MM.1S (cell line): ENCODE results near the gene KRTAP6-2.

ENCODE experiments used
- CTCF ChIP-seq: fragments of 300-600 bp; sonication (generic); IDR thresholded peaks from 2 replicates; pipeline ENCODE4 v1.5.1; 2016; ENCODE audit warnings: antibody characterized with exemption, low read length, mixed read lengths
- EZH2 ChIP-seq: fragments of 300-600 bp; sonication (generic); optimal IDR thresholded peaks from 2 replicates; pipeline ENCODE3; 2017; ENCODE audit warnings: low read depth, mild to moderate bottlenecking, antibody characterized with exemption, low read length, mixed read lengths
- EZH2phosphoT487 ChIP-seq: fragments of 300-600 bp; sonication (generic); IDR thresholded peaks from 2 replicates; pipeline ENCODE4 v1.6.1; 2018; ENCODE audit warnings: antibody characterized with exemption, low read length

DNA sequence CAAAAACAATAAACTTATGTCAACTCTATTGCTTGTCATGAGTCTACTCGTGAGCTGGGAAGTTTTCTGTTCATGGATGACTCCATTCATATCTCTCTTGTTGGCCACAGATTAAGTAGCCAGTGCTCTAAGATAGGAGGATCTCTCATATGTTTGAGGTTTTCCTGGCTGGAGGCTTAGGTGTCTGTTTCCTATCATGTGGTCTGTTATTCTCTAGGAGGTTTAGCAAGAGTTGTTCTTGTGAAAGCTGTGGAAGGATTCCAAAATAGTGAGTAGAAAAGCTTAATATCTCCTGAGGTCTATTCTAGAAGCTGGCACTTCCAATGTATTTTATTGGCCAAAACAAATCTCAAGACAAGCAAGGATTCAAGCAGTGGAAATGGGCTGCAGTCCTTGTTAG is 30.5 kb upstream of the KRTAP6-2 start:
- no peak for TF ChIP-seq CTCF
- no peak for TF ChIP-seq EZH2phosphoT487
- TF ChIP-seq EZH2, result no peak
